Smooth muscle cell (in vitro differentiated cells): ENCODE measurements around the gene C20orf144. TPM values are rescaled to one million over a fixed set of nuclear protein-coding genes. Genes with fewer than 3 reads are reported as not detected.
A peak's percentile ranks its signal among the peaks of the same experiment; 100 is the strongest.

Experiments
- DNase-seq: peaks from one replicate; lab custom pipeline; 2025; ENCODE audit not compliant: unreplicated experiment; lab: John Stamatoyannopoulos, UW
- H2AFZ ChIP-seq: fragments of 200-600 bp; sonication (generic); 2 replicates; pipeline ENCODE4 v1.6.0; 2016; ENCODE audit warnings: antibody characterized with exemption, low read depth, mild to moderate bottlenecking
- H3F3A ChIP-seq: fragments of 200-600 bp; sonication (generic); 2 replicates; pipeline ENCODE4 v1.6.0; 2017; ENCODE audit warnings: antibody characterized with exemption, low read depth
- H3K27ac ChIP-seq: fragments of 200-600 bp; sonication (generic); 2 replicates; pipeline ENCODE4 v1.5.1; 2016; ENCODE audit warnings: low read depth, mild to moderate bottlenecking
- H3K27me3 ChIP-seq: fragments of 200-600 bp; sonication (generic); 2 replicates; pipeline ENCODE4 v1.6.1; 2016; ENCODE audit warnings: low read depth, mild to moderate bottlenecking
- H3K36me3 ChIP-seq: fragments of 200-600 bp; sonication (generic); 2 replicates; pipeline ENCODE4 v1.5.1; 2016; ENCODE audit warnings: low read depth
- H3K4me1 ChIP-seq: fragments of 200-600 bp; sonication (generic); 2 replicates; pipeline ENCODE4 v1.5.1; 2016; ENCODE audit warnings: low read depth
- H3K4me2 ChIP-seq: fragments of 200-600 bp; sonication (generic); 2 replicates; pipeline ENCODE4 v1.6.0; 2016; ENCODE audit warnings: mild to moderate bottlenecking
- H3K4me3 ChIP-seq: fragments of 200-600 bp; sonication (generic); 2 replicates; pipeline ENCODE4 v1.5.1; 2016; ENCODE audit warnings: mild to moderate bottlenecking
- H3K79me2 ChIP-seq: fragments of 200-600 bp; sonication (generic); 2 replicates; pipeline ENCODE4 v1.6.0; 2016; ENCODE audit warnings: low read depth, mild to moderate bottlenecking
- H3K9ac ChIP-seq: fragments of 200-600 bp; sonication (generic); 2 replicates; pipeline ENCODE4 v1.6.0; 2016; ENCODE audit warnings: low read depth
- H3K9me3 ChIP-seq: fragments of 200-600 bp; sonication (generic); replicated peaks from 2 replicates; pipeline ENCODE4 v1.5.1; 2016; ENCODE audit warnings: low read depth
- H4K20me1 ChIP-seq: fragments of 200-600 bp; sonication (generic); 2 replicates; pipeline ENCODE4 v1.6.0; 2016; ENCODE audit warnings: low read depth
- CTCF ChIP-seq: fragments of 200-600 bp; sonication (generic); IDR thresholded peaks from 2 replicates; pipeline ENCODE4 v1.5.1; 2017; ENCODE audit warnings: borderline replicate concordance, mild to moderate bottlenecking, antibody characterized with exemption; ENCODE audit not compliant: insufficient read depth, poor library complexity, severe bottlenecking
- WGBS: methylation state at CpG from one replicate; pipeline ENCODE4 v1.1.7; 2016; ENCODE audit warnings: low lambda C conversion rate; 5-methylcytosine and 5-hydroxymethylcytosine counted together
- polyA plus RNA-seq: library from polyadenylated mRNA; unstranded; fragments of >200 nt; fragmentation: Nextera tagmentation; extraction: Ambion mirVana; gene quantifications from 2 replicates; pipeline ENCODE4 v1.2.1, GENCODE V29; 2016
- total RNA-seq: library from RNA; depleted of rRNA; stranded (reverse); fragments of >200 nt; gene quantifications from 2 replicates; pipeline ENCODE4 v1.2.3, GENCODE V29; 2014

Gene C20orf144
- total and polyA plus RNA-seq, 2 experiments from 2014 or later = 0.73 to 1.1 TPM

DNA sequence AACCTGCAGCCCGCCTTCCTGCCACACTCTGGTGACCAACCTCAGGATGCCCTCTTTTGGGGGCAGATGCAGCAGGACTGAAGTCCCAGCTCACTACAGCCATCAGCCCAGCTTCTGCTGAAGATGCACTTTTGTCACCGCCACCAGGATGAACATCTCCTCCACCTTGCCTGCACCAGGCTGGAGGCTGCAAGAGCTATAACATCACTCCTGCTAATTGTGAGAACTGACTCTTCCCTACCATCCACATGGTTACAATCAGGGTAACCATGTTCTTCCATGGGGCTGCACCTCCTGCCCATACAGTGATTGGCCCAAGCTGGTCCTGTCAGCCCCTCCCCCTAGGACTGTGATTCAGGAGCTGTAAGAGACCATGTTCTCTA, 2.6 kb downstream of the C20orf144 start:
- Histone ChIP-seq H3K27ac (peak overlapping the region; percentile 63), H3K4me1 (peaks cover 6% of the 10 kb centered on the region), H2AFZ (no peak overlapping the region), H4K20me1 (no peaks in the 10 kb centered on the region), H3K4me2 (no peak overlapping the region), H3K9me3 (no peaks in the 10 kb centered on the region), H3K79me2 (peaks cover 5% of the 10 kb centered on the region), H3K4me3 (no peak overlapping the region), H3K36me3 (no peaks in the 10 kb centered on the region), H3K27me3 (no peaks in the 10 kb centered on the region), H3K9ac (no peak overlapping the region), H3F3A (peaks cover 15% of the 10 kb centered on the region)
- DNase-seq = no peak
- TF ChIP-seq CTCF = no peak
- WGBS = 100% methylated on average over 2 of the region's 2 CpGs

GRCh38 chr20:33666293-33667244, 4.4 kb downstream of the C20orf144 start, which contains the start of gene ACTL10:
ACTL10 (plus strand) TSS chr20:33666943; CDS start chr20:33667498, 555 bp downstream.
- Histone ChIP-seq H3F3A (peaks cover 15% of the 10 kb centered on the region), H2AFZ (no peak within 1 kb of the TSS), H3K9ac (no peak within 1 kb of the TSS), H3K4me2 (peak within 1 kb of the TSS; percentile 80), H3K9me3 (no peaks in the 10 kb centered on the region), H3K4me3 (peak within 1 kb of the TSS; percentile 41), H4K20me1 (peaks cover 6% of the 10 kb centered on the region), H3K36me3 (no peaks in the 10 kb centered on the region), H3K27me3 (no peaks in the 10 kb centered on the region), H3K27ac (peak within 1 kb of the TSS; percentile 27), H3K79me2 (no peaks in the 10 kb centered on the region), H3K4me1 (peaks cover 6% of the 10 kb centered on the region)
- peak; percentile 53 for DNase-seq
- no peak for TF ChIP-seq CTCF
- 47% methylated on average over 50 of the region's 50 CpGs for WGBS

DNA sequence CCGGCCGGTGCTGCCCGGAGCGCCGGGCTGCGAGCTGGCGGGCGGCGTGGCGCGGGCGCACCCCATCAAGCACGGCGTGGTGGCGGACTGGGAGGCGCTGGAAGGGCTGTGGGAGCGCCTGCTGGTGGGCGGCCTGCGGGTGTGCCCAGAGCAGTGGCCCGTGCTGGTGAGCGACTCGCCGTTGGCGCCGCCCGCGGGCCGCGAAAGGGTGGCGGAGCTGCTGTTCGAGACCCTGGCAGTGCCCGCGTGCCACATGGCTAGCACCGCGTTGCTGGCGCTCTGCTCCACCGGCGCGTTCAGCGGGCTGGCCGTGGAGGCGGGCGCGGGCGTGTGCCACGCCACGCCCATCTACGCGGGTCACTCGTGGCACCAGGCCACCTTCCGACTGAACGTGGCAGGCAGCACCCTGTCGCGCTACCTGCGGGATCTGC, 5.1 kb downstream of the C20orf144 start:
- Histone ChIP-seq H3K27ac (no peak overlapping the region), H3K9ac (no peak overlapping the region), H3K4me2 (peak overlapping the region; percentile 80), H3K36me3 (no peaks in the 10 kb centered on the region), H3F3A (peaks cover 15% of the 10 kb centered on the region), H3K27me3 (no peaks in the 10 kb centered on the region), H3K9me3 (no peaks in the 10 kb centered on the region), H2AFZ (no peak overlapping the region), H3K79me2 (peaks cover under 1% of the 10 kb centered on the region), H3K4me3 (peak overlapping the region; percentile 41), H3K4me1 (peaks cover 6% of the 10 kb centered on the region), H4K20me1 (peaks cover 11% of the 10 kb centered on the region)
- TF ChIP-seq CTCF = no peak
- no peak for DNase-seq
- WGBS = 61% methylated on average over 54 of the region's 55 CpGs
